Gastrocnemius medialis (tissue), 4 donors: ENCODE measurements around the gene TPSAB1.
"Not testable (repeated sequence)": the region's sequence is repeated elsewhere in the genome, so short reads cannot be mapped to it uniquely, and the experiment has no call there.

Source experiments
- POLR2A ChIP-seq, 2 donors: fragments of 450-650 bp; IDR thresholded peaks; one replicate each; pipeline ENCODE4 v1.6.1; 2017; ENCODE audit warnings: antibody characterized with exemption in 2 of 2, mild to moderate bottlenecking in 2 of 2, moderate library complexity in 2 of 2
- TF ChIP-seq, protein P1 (sequence below), 5 experiments: fragments of 450-650 bp in 3 of 5; fragments of 200-600 bp in 2 of 5; sonication (generic) in 2 of 5; IDR thresholded peaks in 4 of 5; conservative IDR thresholded peaks in 1 of 5; 1 replicate in 4 of 5; 2 replicates in 1 of 5; pipeline ENCODE4 v1.5.1; 2016 to 2019; ENCODE audit warnings: antibody characterized with exemption in 5 of 5, mild to moderate bottlenecking in 3 of 5, moderate library complexity in 3 of 5

DNA sequence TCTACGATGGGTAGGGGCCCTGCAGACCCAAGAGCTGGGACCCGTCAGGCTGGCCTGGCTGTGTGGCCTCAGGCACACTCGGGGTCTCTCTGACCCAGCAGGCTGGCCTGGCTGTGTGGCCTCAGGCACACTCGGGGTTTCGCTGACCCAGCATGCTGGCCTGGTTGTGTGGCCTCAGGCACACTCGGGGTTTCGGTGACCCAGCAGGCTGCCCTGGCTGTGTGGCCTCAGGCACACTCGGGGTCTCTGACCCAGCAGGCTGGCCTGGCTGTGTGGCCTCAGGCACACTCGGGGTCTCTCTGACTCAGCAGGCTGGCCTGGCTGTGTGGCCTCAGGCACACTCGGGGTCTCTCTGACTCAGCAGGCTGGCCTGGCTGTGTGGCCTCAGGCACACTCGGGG is 49.7 kb upstream of the TPSAB1 start:
- TF ChIP-seq, protein P1, sequence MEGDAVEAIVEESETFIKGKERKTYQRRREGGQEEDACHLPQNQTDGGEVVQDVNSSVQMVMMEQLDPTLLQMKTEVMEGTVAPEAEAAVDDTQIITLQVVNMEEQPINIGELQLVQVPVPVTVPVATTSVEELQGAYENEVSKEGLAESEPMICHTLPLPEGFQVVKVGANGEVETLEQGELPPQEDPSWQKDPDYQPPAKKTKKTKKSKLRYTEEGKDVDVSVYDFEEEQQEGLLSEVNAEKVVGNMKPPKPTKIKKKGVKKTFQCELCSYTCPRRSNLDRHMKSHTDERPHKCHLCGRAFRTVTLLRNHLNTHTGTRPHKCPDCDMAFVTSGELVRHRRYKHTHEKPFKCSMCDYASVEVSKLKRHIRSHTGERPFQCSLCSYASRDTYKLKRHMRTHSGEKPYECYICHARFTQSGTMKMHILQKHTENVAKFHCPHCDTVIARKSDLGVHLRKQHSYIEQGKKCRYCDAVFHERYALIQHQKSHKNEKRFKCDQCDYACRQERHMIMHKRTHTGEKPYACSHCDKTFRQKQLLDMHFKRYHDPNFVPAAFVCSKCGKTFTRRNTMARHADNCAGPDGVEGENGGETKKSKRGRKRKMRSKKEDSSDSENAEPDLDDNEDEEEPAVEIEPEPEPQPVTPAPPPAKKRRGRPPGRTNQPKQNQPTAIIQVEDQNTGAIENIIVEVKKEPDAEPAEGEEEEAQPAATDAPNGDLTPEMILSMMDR (IDR thresholded peaks at IDR 0.05 in 4 of 5, conservative IDR thresholded peaks at IDR 0.05 in 1 of 5) = not testable (repeated sequence)
- TF ChIP-seq POLR2A (IDR thresholded peaks at IDR 0.05) = not testable (repeated sequence)
